IMR-90 (cell line): ENCODE data around the gene MS4A4E. TPM values are rescaled to one million over a fixed set of nuclear protein-coding genes. Genes with fewer than 3 reads are reported as not detected.

Source experiments
- ATAC-seq: fragments of 200-7000 bp; cut with Tn5 transposase; 2 replicates; pipeline ENCODE4 v1.9.1; 2020; ENCODE audit warnings: low read depth, mild to moderate bottlenecking, moderate library complexity
- BruUV-seq: library from RNA; stranded (reverse); fragments of 400-500 nt; replicated peaks from 2 replicates; lab custom pipeline; 2021; lab: Mats Ljungman, UMichigan
- CTCF ChIA-PET: fragments of 300-600 bp; formaldehyde crosslinking; extraction: SDS; loops from one replicate; lab custom pipeline; 2021; ENCODE audit warnings: antibody characterized with exemption; lab: Yijun Ruan, JAX
- POLR2A ChIA-PET: fragments of 300-600 bp; sonication (Branson Sonifier 250); formaldehyde crosslinking; loops from one replicate; lab custom pipeline; 2022; ENCODE audit warnings: antibody characterized with exemption; ENCODE audit not compliant: unreplicated experiment; lab: Charles Lee
- DNase-seq: peaks from one replicate; pipeline ENCODE4 v3.0.0; 2013
- H2AFZ ChIP-seq: replicated peaks from 2 replicates; pipeline ENCODE3; 2013; ENCODE audit warnings: low read length, mild to moderate bottlenecking; ENCODE audit not compliant: poor library complexity
- H2AK5ac ChIP-seq: 2 replicates; pipeline ENCODE4 v1.6.1; 2013; ENCODE audit warnings: low read depth, low read length, inconsistent platforms
- H2AK9ac ChIP-seq: replicated peaks from 2 replicates; pipeline ENCODE3; 2013; ENCODE audit warnings: mild to moderate bottlenecking, low read depth, low read length, moderate library complexity; ENCODE audit not compliant: poor library complexity
- H2BK120ac ChIP-seq: 2 replicates; pipeline ENCODE4 v1.6.1; 2013; ENCODE audit warnings: low read depth, low read length, inconsistent platforms
- H2BK15ac ChIP-seq: 3 replicates; pipeline ENCODE4 v1.6.1; 2013; ENCODE audit warnings: low read depth, low read length, inconsistent platforms
- H2BK20ac ChIP-seq: 2 replicates; pipeline ENCODE4 v1.6.1; 2013; ENCODE audit warnings: low read depth, mild to moderate bottlenecking, inconsistent platforms, low read length, moderate library complexity
- H2BK5ac ChIP-seq: 2 replicates; pipeline ENCODE4 v1.6.1; 2013; ENCODE audit warnings: mild to moderate bottlenecking, low read depth, low read length, inconsistent platforms; ENCODE audit not compliant: poor library complexity, severe bottlenecking
- H3K14ac ChIP-seq: replicated peaks from 2 replicates; pipeline ENCODE4 v1.6.1; 2013; ENCODE audit warnings: low read depth, low read length, inconsistent platforms
- H3K18ac ChIP-seq: 2 replicates; pipeline ENCODE4 v1.6.1; 2013; ENCODE audit warnings: low read depth, low read length, control low read depth
- H3K23ac ChIP-seq: 2 replicates; pipeline ENCODE4 v1.6.1; 2013; ENCODE audit warnings: low read depth, low read length, inconsistent platforms
- H3K27ac ChIP-seq: 2 replicates; pipeline ENCODE4 v1.5.1; 2013; ENCODE audit warnings: mild to moderate bottlenecking, control low read depth, low read length; ENCODE audit not compliant: insufficient read depth
- H3K27me3 ChIP-seq: 2 replicates; pipeline ENCODE4 v1.6.1; 2013; ENCODE audit warnings: low read length; ENCODE audit not compliant: control insufficient read depth, insufficient read depth
- H3K36me3 ChIP-seq: 2 replicates; pipeline ENCODE4 v1.6.1; 2013; ENCODE audit warnings: low read length, mixed read lengths; ENCODE audit not compliant: control insufficient read depth, insufficient read depth
- H3K4ac ChIP-seq: 2 replicates; pipeline ENCODE4 v1.6.1; 2013; ENCODE audit warnings: low read depth, low read length, inconsistent platforms
- H3K4me1 ChIP-seq: 2 replicates; pipeline ENCODE4 v1.6.1; 2013; ENCODE audit warnings: low read length, mixed read lengths; ENCODE audit not compliant: control insufficient read depth, insufficient read depth
- H3K4me2 ChIP-seq: 2 replicates; pipeline ENCODE4 v1.6.1; 2013; ENCODE audit warnings: low read depth, mild to moderate bottlenecking, control low read depth, low read length, moderate library complexity
- H3K4me3 ChIP-seq: 2 replicates; pipeline ENCODE4 v1.5.1; 2013; ENCODE audit warnings: low read depth, mild to moderate bottlenecking, control low read depth, low read length, moderate library complexity; ENCODE audit not compliant: insufficient read depth
- H3K56ac ChIP-seq: 2 replicates; pipeline ENCODE4 v1.6.1; 2013; ENCODE audit warnings: low read length, inconsistent platforms; ENCODE audit not compliant: insufficient read depth; ENCODE audit errors: extremely low read depth
- H3K79me1 ChIP-seq, 2 experiments: 2 replicates each; pipeline ENCODE4 v1.6.1; 2013; ENCODE audit warnings: low read length in 2 of 2, inconsistent platforms in 1 of 2, low read depth in 1 of 2
- H3K9ac ChIP-seq: 2 replicates; pipeline ENCODE4 v1.6.1; 2013; ENCODE audit warnings: low read depth, low read length, control low read depth
- H3K9me1 ChIP-seq: 2 replicates; pipeline ENCODE4 v1.6.1; 2013; ENCODE audit warnings: low read length, inconsistent platforms; ENCODE audit not compliant: insufficient read depth
- H3K9me3 ChIP-seq: 2 replicates; pipeline ENCODE4 v1.6.1; 2013; ENCODE audit warnings: low read length; ENCODE audit not compliant: control insufficient read depth, insufficient read depth
- H4K20me1 ChIP-seq: 2 replicates; pipeline ENCODE4 v1.6.1; 2013; ENCODE audit warnings: low read length, inconsistent platforms; ENCODE audit not compliant: insufficient read depth
- H4K5ac ChIP-seq: 2 replicates; pipeline ENCODE4 v1.6.1; 2013; ENCODE audit warnings: mild to moderate bottlenecking, low read depth, low read length, control low read depth
- H4K8ac ChIP-seq, 2 experiments: 2 replicates each; pipeline ENCODE4 v1.6.1; 2013; ENCODE audit warnings: low read depth in 2 of 2, low read length in 2 of 2, control low read depth in 1 of 2, inconsistent platforms in 1 of 2
- H4K91ac ChIP-seq: 2 replicates; pipeline ENCODE4 v1.6.1; 2013; ENCODE audit warnings: low read depth, low read length, inconsistent platforms; ENCODE audit not compliant: insufficient read depth
- BHLHE40 ChIP-seq: fragments of 150-350 bp; IDR thresholded peaks from 2 replicates; pipeline ENCODE4 v1.6.1; 2016; ENCODE audit warnings: mild to moderate bottlenecking, low read depth, low read length
- CHD1 ChIP-seq: IDR thresholded peaks from 2 replicates; pipeline ENCODE4 v1.6.1; 2012; ENCODE audit warnings: low read depth, low read length, improper control_type of control experiment
- MAZ ChIP-seq: IDR thresholded peaks from 2 replicates; pipeline ENCODE4 v1.6.1; 2012; ENCODE audit warnings: low read depth, mild to moderate bottlenecking, low read length, improper control_type of control experiment, moderate library complexity, borderline replicate concordance
- NFE2L2 ChIP-seq: fragments of 150-350 bp; IDR thresholded peaks from 2 replicates; pipeline ENCODE4 v1.6.1; 2016; ENCODE audit warnings: low read depth, mild to moderate bottlenecking, low read length
- POLR2A ChIP-seq: IDR thresholded peaks from 2 replicates; pipeline ENCODE4 v1.6.1; 2012; ENCODE audit warnings: mild to moderate bottlenecking, low read depth, low read length
- RAD21 ChIP-seq: IDR thresholded peaks from 2 replicates; pipeline ENCODE4 v1.6.1; 2012; ENCODE audit warnings: low read length, improper control_type of control experiment
- RCOR1 ChIP-seq: IDR thresholded peaks from 2 replicates; pipeline ENCODE4 v1.6.1; 2012; ENCODE audit warnings: mild to moderate bottlenecking, low read length, improper control_type of control experiment; ENCODE audit not compliant: insufficient replicate concordance
- dilution Hi-C: fragments of 300-500 bp; cut with HindIII; formaldehyde crosslinking; loops from one replicate; pipeline ENCODE4 v1.14.3; 2018; ENCODE audit warnings: low sequenced_read_pairs; ENCODE audit not compliant: unreplicated experiment
- in situ Hi-C: fragments of 300-500 bp; cut with MboI; formaldehyde crosslinking; loops from 3 replicates; pipeline ENCODE4 v1.14.3; 2019; ENCODE audit warnings: low sequenced_read_pairs, inconsistent platforms, mixed read lengths
- intact Hi-C: fragments of 100-400 bp; cut with micrococcal nuclease; formaldehyde crosslinking; loops from 2 replicates; pipeline ENCODE4 v1.10.0; 2022
- polyA plus RNA-seq, 3 experiments: library from polyadenylated mRNA; depleted of rRNA; stranded (reverse); fragments of >200 nt; gene quantifications; 2 replicates each; pipeline ENCODE4 v1.2.3, GENCODE V29; 2012; ENCODE audit warnings: low replicate concordance in 1 of 3
- total RNA-seq: library from RNA; depleted of rRNA; stranded (reverse); fragments of >200 nt; gene quantifications from 2 replicates; pipeline ENCODE4 v1.2.3, GENCODE V29; 2012
- TF ChIP-seq, protein P1 (sequence below): fragments of 150-350 bp; IDR thresholded peaks from 2 replicates; pipeline ENCODE4 v1.6.1; 2017; ENCODE audit warnings: mild to moderate bottlenecking, antibody characterized with exemption, low read length, low read depth
- TF ChIP-seq, protein P2 (sequence below): conservative IDR thresholded peaks from 2 replicates; pipeline ENCODE4 v1.5.1; 2012; ENCODE audit warnings: mild to moderate bottlenecking, low read depth, low read length, improper control_type of control experiment

The MS4A4E gene
- total and polyA plus RNA-seq, 2 of the 4 experiments (the other 2 are of a cell fraction): not detected

DNA sequence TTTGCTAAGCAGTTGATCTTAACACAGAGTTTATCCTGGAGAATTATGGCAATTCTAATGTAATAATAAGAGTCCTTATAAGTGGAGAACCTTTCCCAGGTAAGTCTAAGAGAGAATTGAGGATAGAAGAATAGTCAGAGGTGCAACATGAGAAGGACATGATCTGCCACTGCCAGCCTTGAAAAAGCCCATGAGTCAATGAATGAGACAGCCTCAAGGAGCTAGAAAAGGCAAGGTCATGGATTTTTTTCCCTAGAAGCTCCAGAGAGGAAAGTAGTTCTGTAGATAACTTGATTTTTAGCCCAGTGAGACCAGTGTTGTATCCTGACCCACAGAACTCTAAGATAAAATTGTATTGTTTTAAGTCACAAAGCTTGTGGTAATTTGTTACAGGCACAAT lies 77.0 kb downstream of the MS4A4E start:
- Histone ChIP-seq H2AK5ac (no peak overlapping the region), H3K4me2 (no peak overlapping the region), H2BK15ac (no peak overlapping the region), H3K23ac (no peak overlapping the region), H3K14ac (no peak overlapping the region), H3K9ac (no peak overlapping the region), H3K4me3 (no peak overlapping the region), H3K4ac (no peak overlapping the region), H3K9me3 (peaks cover 8% of the 10 kb centered on the region; the same call in 1 of the 2 replicates), H2BK5ac (no peak overlapping the region), H3K18ac (no peak overlapping the region), H2BK20ac (no peak overlapping the region), H2BK120ac (no peak overlapping the region), H2AFZ (no peak overlapping the region), H4K20me1 (no peaks in the 10 kb centered on the region), H3K27me3 (no peaks in the 10 kb centered on the region), H3K4me1 (no peaks in the 10 kb centered on the region), H4K91ac (no peak overlapping the region), H3K9me1 (no peaks in the 10 kb centered on the region), H3K56ac (no peak overlapping the region), H3K27ac (no peak overlapping the region), H3K79me1 (no peaks in the 10 kb centered on the region), H4K5ac (no peak overlapping the region), H3K36me3 (no peaks in the 10 kb centered on the region), H2AK9ac (no peak overlapping the region), H4K8ac (no peak overlapping the region)
- TF ChIP-seq MAZ (no peak), POLR2A (no peak), BHLHE40 (no peak), CHD1 (no peak), RCOR1 (no peak), NFE2L2 (no peak), RAD21 (no peak)
- TF ChIP-seq, protein P1, sequence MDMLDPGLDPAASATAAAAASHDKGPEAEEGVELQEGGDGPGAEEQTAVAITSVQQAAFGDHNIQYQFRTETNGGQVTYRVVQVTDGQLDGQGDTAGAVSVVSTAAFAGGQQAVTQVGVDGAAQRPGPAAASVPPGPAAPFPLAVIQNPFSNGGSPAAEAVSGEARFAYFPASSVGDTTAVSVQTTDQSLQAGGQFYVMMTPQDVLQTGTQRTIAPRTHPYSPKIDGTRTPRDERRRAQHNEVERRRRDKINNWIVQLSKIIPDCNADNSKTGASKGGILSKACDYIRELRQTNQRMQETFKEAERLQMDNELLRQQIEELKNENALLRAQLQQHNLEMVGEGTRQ: no peak
- TF ChIP-seq, protein P2, sequence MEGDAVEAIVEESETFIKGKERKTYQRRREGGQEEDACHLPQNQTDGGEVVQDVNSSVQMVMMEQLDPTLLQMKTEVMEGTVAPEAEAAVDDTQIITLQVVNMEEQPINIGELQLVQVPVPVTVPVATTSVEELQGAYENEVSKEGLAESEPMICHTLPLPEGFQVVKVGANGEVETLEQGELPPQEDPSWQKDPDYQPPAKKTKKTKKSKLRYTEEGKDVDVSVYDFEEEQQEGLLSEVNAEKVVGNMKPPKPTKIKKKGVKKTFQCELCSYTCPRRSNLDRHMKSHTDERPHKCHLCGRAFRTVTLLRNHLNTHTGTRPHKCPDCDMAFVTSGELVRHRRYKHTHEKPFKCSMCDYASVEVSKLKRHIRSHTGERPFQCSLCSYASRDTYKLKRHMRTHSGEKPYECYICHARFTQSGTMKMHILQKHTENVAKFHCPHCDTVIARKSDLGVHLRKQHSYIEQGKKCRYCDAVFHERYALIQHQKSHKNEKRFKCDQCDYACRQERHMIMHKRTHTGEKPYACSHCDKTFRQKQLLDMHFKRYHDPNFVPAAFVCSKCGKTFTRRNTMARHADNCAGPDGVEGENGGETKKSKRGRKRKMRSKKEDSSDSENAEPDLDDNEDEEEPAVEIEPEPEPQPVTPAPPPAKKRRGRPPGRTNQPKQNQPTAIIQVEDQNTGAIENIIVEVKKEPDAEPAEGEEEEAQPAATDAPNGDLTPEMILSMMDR: no peak
- intact Hi-C loops (no loop called here), in situ Hi-C loops (no loop called here), dilution Hi-C loops (no loop called here)
- no peak for DNase-seq
- no TSS peak for BruUV-seq
- ChIA-PET CTCF (no interaction called here), POLR2A (no interaction called here)
- ATAC-seq: no peak
